Right lobe of liver (tissue), 6 donors: ENCODE data around the gene SVOPL. TPM values are rescaled to one million over a fixed set of nuclear protein-coding genes. Genes with fewer than 3 reads are reported as not detected.

ENCODE experiments used
- ATAC-seq, 4 donors: fragments of 200-7000 bp; cut with Tn5 transposase; one replicate each; pipeline ENCODE4 v1.9.1; 2020; ENCODE audit warnings: mild to moderate bottlenecking in 4 of 4, moderate library complexity in 4 of 4
- DNase-seq, 3 donors: peaks; one replicate each; pipeline ENCODE4 v3.0.0-alpha.2; 2020
- H3K27ac ChIP-seq, 3 donors: fragments of 200-600 bp; one replicate each; pipeline ENCODE4 v1.8.0; 2022
- H3K27me3 ChIP-seq, 2 donors: fragments of 200-600 bp; one replicate each; pipeline ENCODE4 v1.8.0; 2022
- H3K36me3 ChIP-seq, 4 donors: fragments of 200-600 bp; sonication (generic) in 1 of 4; one replicate each; pipeline versions ENCODE4 v1.5.1 to v1.8.0; 2017 to 2022; ENCODE audit warnings: control low read depth in 1 of 4
- H3K4me1 ChIP-seq, 4 donors: fragments of 200-600 bp; sonication (generic) in 1 of 4; one replicate each; pipeline versions ENCODE4 v1.5.1 to v1.8.0; 2017 to 2022; ENCODE audit warnings: control low read depth in 1 of 4
- H3K4me3 ChIP-seq, 3 donors: fragments of 200-600 bp; one replicate each; pipeline ENCODE4 v1.8.0; 2022
- H3K9me3 ChIP-seq, 4 donors: fragments of 200-600 bp; sonication (generic) in 1 of 4; one replicate each; pipeline versions ENCODE4 v1.5.1 to v1.8.0; 2017 to 2022; ENCODE audit warnings: control low read depth in 1 of 4
- CTCF ChIP-seq, 4 donors: fragments of 200-600 bp in 3 of 4; fragments of 450-650 bp in 1 of 4; IDR thresholded peaks; one replicate each; pipeline versions ENCODE4 v1.5.1 to v1.8.0; 2016 to 2022; ENCODE audit warnings: antibody characterized with exemption in 4 of 4, mild to moderate bottlenecking in 2 of 4
- POLR2A ChIP-seq: fragments of 450-650 bp; IDR thresholded peaks from one replicate; pipeline ENCODE4 v1.6.1; 2017; ENCODE audit warnings: antibody characterized with exemption, mild to moderate bottlenecking
- WGBS: methylation state at CpG from one replicate; pipeline ENCODE4 v1.1.6; 2018; ENCODE audit warnings: low coverage, low lambda C conversion rate; ENCODE audit not compliant: insufficient coverage; ENCODE audit errors: missing lambda C conversion rate; 5-methylcytosine and 5-hydroxymethylcytosine counted together
- intact Hi-C, 2 donors: fragments of 100-400 bp; cut with DNase I; formaldehyde crosslinking; loops; one replicate each; pipeline versions ENCODE4 v1.11.2 to v1.14.1; 2022
- total RNA-seq, 6 experiments: library from RNA; depleted of rRNA in 2 of 6; stranded (reverse); fragments of >200 nt in 2 of 6; fragmentation: NEBNext Ultra II Directional in 3 of 6; extraction: Animal tissue kit (Norgen Biotek cat#: 25700) in 3 of 6; gene quantifications; one replicate each; pipeline versions ENCODE4 v1.1.0 to v1.2.4, GENCODE V29; 2016 to 2023
- donor health status: DM: no; HTN: yes; CAD: no.
- donor health status: DM: no; HTN: no; CAD: no.
- donor health status: DM: no; HTN: no; CAD: no.
- donor health status: DM: no; HTN: yes; CAD: no.
- donor health status: DM: no; HTN: yes; CAD: no.

SVOPL gene
- total RNA-seq, 6 experiments from 2014 or later = not detected

GRCh38 chr7:138568655-138569054 is 132.5 kb downstream of the SVOPL start:
- no peaks in the 10 kb centered on the region for H3K9me3 ChIP-seq
- intact Hi-C loops = no loop called here
- H3K4me3 ChIP-seq = no peak overlapping the region
- H3K4me1 ChIP-seq = peaks cover 0 to 21% (median 6%) of the 10 kb centered on the region in 4 donors
- peaks cover 0 to 36% (median 14%) of the 10 kb centered on the region in 4 donors for H3K36me3 ChIP-seq
- no peaks in the 10 kb centered on the region for H3K27me3 ChIP-seq
- H3K27ac ChIP-seq = no peak overlapping the region
- ATAC-seq (no peak), DNase-seq (no peak)
- TF ChIP-seq POLR2A (no peak), CTCF (IDR thresholded peaks at IDR 0.05) (no peak)
- WGBS = 100% methylated on average over 2 of the region's 2 CpGs

- H3K9me3 ChIP-seq = no peaks in the 10 kb centered on the region
- no peaks in the 10 kb centered on the region for H3K27me3 ChIP-seq
- H3K4me1 ChIP-seq = peaks cover 0 to 24% (median 9%) of the 10 kb centered on the region in 4 donors
- peak overlapping the region in 2 of 3 donors; percentile 30 to 48 for H3K4me3 ChIP-seq
- peak in 1 of 3 donors; percentile 56 for DNase-seq
- H3K36me3 ChIP-seq = peaks cover 0 to 20% (median 7%) of the 10 kb centered on the region in 4 donors
- peak; percentile 61 to 74 (median 68) for ATAC-seq
- intact Hi-C loops = no loop called here
- WGBS = 79% methylated on average over 8 of the region's 8 CpGs
- peak overlapping the region; percentile 62 to 83 (median 81) for H3K27ac ChIP-seq
- no peak for TF ChIP-seq CTCF (IDR thresholded peaks at IDR 0.05)
- no peak for TF ChIP-seq POLR2A
Observed at GRCh38 chr7:138565451-138566114, 135.6 kb downstream of the SVOPL start.

DNA sequence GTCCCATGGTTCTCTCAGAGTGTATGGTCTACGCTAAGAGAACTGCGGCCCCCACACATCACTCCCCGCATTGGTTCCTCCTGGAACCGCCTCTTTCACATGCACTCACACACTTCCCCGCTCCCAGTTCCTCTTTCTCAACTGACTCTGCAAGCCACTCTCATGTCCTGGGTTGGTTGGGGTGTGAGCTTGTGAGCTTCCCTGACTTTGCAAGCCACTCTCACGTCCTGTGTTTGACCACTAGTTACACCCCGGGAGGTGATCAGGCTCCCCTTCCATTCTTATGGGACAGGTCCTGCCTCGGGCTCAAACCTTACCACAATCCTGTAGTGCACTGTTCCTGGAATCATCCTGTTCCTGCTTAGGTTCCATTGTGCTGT is 136.1 kb downstream of the SVOPL start:
- peaks cover 0 to 20% (median 3%) of the 10 kb centered on the region in 4 donors for H3K36me3 ChIP-seq

DNA sequence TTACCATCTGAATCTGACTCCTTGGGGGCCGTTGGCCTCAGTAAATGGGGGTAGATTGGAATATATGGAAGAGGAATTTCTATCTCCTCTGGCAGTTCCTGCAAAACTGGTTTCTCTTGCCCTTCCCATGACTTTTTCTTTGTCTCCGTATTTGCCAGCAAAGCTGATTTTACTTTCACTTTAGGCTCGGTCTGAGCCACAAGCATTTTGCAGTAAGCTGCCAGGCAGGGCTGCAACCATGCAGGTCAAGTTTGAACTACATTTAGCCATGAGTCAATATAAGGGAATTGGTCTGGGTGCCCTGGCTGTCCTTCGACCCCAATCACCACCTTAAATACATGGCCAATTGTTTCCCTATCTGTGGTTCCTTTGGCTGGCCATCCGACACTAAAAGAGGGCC is 136.8 kb downstream of the SVOPL start:
- WGBS = 39% methylated on average over 4 of the region's 5 CpGs
- ATAC-seq (peak; percentile 77 to 82 (median 79)), DNase-seq (peak; percentile 60 to 76 (median 60))
- Histone ChIP-seq H3K9me3 (no peaks in the 10 kb centered on the region), H3K4me1 (peaks cover 0 to 24% (median 9%) of the 10 kb centered on the region in 4 donors), H3K27me3 (no peaks in the 10 kb centered on the region), H3K36me3 (peaks cover 0 to 18% (median 3%) of the 10 kb centered on the region in 4 donors), H3K27ac (peak overlapping the region; percentile 62 to 83 (median 81)), H3K4me3 (peak overlapping the region; percentile 30 to 48 (median 43))
- TF ChIP-seq CTCF (IDR thresholded peaks at IDR 0.05) (no peak), POLR2A (no peak)
- intact Hi-C loops = no loop called here

More for the DNA sequence above, 136.1 kb downstream of the SVOPL start:
- no peak for TF ChIP-seq POLR2A
- TF ChIP-seq CTCF (IDR thresholded peaks at IDR 0.05) = no peak
- DNase-seq (peak in 1 of 3 donors; percentile 64), ATAC-seq (peak; percentile 16 to 72 (median 54))
- peaks cover 0 to 24% (median 9%) of the 10 kb centered on the region in 4 donors for H3K4me1 ChIP-seq
- H3K4me3 ChIP-seq = peak overlapping the region in 2 of 3 donors; percentile 30 to 48
- no peaks in the 10 kb centered on the region for H3K27me3 ChIP-seq
- WGBS = 86% methylated on average over 5 of the region's 8 CpGs
- H3K27ac ChIP-seq = peak overlapping the region; percentile 62 to 83 (median 81)
- intact Hi-C loops = no loop called here
- H3K9me3 ChIP-seq = no peaks in the 10 kb centered on the region
